GM12874 (cell line): Measurements from ENCODE around the gene HMSD.

ENCODE experiments used
- CTCF ChIP-seq: IDR thresholded peaks from 2 replicates; pipeline ENCODE4 v1.5.1; 2011; ENCODE audit warnings: low read depth, mild to moderate bottlenecking, control low read depth, low read length, moderate library complexity; ENCODE audit not compliant: insufficient read depth

The HMSD gene

GRCh38 chr18:63980896-63981460 is 31.9 kb downstream of the HMSD start:
- no peak for TF ChIP-seq CTCF

GRCh38 chr18:63981719-63982118 is 32.6 kb downstream of the HMSD start:
- no peak for TF ChIP-seq CTCF

DNA sequence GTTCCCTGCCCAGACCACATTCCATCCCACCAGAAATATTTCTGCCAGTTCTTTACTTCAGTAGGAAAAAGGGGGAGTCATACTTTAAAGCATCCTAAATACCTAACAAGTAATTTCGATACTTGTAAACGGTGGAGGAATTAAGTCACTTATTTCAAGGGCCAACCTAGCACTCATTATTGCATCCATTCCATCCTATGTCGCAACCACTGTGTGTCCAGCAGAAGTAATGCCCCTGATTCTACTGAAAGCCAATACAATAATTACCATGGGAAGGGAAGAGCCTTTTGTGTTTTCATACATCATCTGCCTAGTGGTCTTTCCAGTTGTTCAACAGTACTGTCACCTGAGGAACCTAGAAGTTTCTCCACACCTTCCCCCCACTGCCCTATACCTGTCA is 33.3 kb downstream of the HMSD start:
- no peak for TF ChIP-seq CTCF

GRCh38 chr18:63986885-63987284 is 37.8 kb downstream of the HMSD start:
- TF ChIP-seq CTCF: no peak

DNA sequence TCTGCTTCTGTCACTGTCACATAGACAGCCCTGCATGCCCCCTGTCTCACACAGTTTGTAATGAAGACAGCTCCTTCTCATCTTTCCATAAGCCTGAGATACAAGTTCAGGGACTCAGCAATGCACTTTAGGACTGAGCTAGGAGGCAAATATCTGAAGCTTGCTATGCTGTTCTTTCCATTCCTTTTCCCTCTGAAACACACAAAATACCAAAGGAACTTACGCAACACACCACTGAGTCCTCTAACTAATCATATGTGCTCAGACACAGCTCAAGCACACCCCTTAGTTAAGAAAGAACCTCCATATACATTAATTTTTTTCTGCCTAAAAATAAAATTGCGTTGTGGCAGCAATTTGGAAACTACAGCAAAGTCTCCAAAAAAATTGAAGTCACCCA is 38.6 kb downstream of the HMSD start:
- no peak for TF ChIP-seq CTCF

DNA sequence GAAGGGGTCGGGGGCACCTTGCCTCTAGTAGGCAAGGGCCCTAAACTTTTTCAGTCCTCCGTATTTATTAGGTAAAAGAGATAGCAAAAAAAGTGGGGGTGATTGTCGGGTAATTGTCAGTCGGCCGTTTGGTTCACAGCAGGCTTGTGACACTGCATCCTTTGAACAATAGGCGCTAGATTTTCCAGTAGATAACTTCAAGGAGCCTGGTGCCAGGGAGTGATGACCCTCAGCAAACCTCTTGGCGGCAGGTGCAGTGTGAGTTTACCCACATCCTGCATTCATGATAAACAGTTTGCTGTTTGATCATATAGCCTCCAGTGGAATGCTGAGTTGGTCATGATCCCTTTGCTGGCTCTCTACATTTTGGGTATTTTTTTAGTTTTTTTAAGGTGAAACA is 43.6 kb downstream of the HMSD start:
- no peak for TF ChIP-seq CTCF

DNA sequence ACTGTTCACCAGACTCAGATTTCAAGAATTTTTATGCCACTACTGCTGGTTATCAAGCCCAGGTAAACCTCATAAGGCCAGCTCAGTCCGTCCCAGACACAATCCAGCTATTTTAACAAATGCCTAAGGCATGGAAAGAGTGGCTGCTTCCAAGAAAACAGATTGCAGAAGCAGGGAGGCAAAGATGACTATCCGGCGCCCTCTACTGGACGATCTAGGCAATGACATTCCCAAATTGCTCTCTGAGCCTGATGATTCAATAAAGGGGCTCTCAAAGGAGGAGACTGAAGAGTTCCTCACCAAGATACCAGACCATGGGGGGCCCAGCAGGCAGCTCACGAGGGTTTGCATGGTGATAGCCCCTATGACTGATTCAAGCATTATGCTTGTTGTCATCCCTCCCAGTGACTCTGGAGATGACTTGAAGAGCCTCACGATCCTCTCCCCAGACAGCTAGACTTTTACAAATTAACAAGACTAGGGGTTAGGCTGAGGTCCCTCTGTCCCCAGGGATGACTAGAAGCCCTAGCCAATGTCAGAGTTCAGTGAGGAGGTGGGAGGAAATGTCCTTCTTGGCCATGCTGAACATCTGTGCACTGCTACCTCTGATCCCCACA is 45.8 kb downstream of the HMSD start:
- peak; percentile 85 for TF ChIP-seq CTCF
